ENCODE data around the gene GCKR. TPM values are rescaled to one million over a fixed set of nuclear protein-coding genes. Genes with fewer than 3 reads are reported as not detected.

GCKR gene
- total and polyA plus RNA-seq, 10 donors, result 0.33 to 6.7 (median 3.3) TPM

GRCh38 chr2:27493948-27494283, 2.7 kb upstream of the GCKR start:
- intact Hi-C loops (cut with DNase I; ENCODE audit: low total_unique reads), result no loop called here
- Histone ChIP-seq H3K4me1 (peaks cover 8 to 45% (median 29%) of the 10 kb centered on the region in 6 donors), H3K36me3 (peaks cover 0 to 5% (median 0%) of the 10 kb centered on the region in 6 donors), H3K27me3 (replicated peaks in 1 of 7) (peaks cover 0 to 53% (median 17%) of the 10 kb centered on the region in 7 donors), H3K9me3 (no peaks in the 10 kb centered on the region), H3K4me3 (peak overlapping the region in 1 of 8 donors; percentile 76), H3K27ac (peak overlapping the region in 3 of 8 donors; percentile 51 to 66 (median 60))
- TF ChIP-seq POLR2A (IDR thresholded peaks at IDR 0.05) (no peak), POLR2AphosphoS5 (IDR thresholded peaks at IDR 0.05) (no peak), CTCF (IDR thresholded peaks at IDR 0.05 in 8 of 11, conservative IDR thresholded peaks at IDR 0.05 in 3 of 11) (no peak)
- DNase-seq, result no peak
- WGBS, 5 donors, result 89 to 91% (median 90%) methylated on average over 10 to 13 of the region's 13 CpGs

- WGBS, 5 donors, result 26 to 43% (median 28%) methylated on average over 20 to 35 of the region's 35 CpGs
- peaks cover 0 to 53% (median 17%) of the 10 kb centered on the region in 7 donors for H3K27me3 ChIP-seq (replicated peaks in 1 of 7)
- H3K36me3 ChIP-seq, result peaks cover 0 to 5% (median 0%) of the 10 kb centered on the region in 6 donors
- peaks cover 3 to 40% (median 24%) of the 10 kb centered on the region in 6 donors for H3K4me1 ChIP-seq
- DNase-seq, result peak; percentile 77
- H3K27ac ChIP-seq, result peak overlapping the region in 6 of 8 donors; percentile 9 to 66 (median 50)
- intact Hi-C loops (cut with DNase I; ENCODE audit: low total_unique reads), result no loop called here
- H3K4me3 ChIP-seq, result peak overlapping the region; percentile 30 to 76 (median 48)
- no peaks in the 10 kb centered on the region for H3K9me3 ChIP-seq
- TF ChIP-seq POLR2A (IDR thresholded peaks at IDR 0.05) (no peak), POLR2AphosphoS5 (IDR thresholded peaks at IDR 0.05) (peak in 2 of 3 donors; percentile 27 to 46)
Observed at GRCh38 chr2:27494284-27494943, 2.2 kb upstream of the GCKR start.

GRCh38 chr2:27494944-27495554, 1.6 kb upstream of the GCKR start, which contains the start of gene FNDC4:
Gene FNDC4 (minus strand): TSS chr2:27495200. CDS start chr2:27494679, 521 bp downstream.
- H3K27me3 ChIP-seq (replicated peaks in 1 of 7), result peaks cover 0 to 53% (median 17%) of the 10 kb centered on the region in 7 donors
- H3K36me3 ChIP-seq, result peaks cover 0 to 5% (median 0%) of the 10 kb centered on the region in 6 donors
- TF ChIP-seq POLR2AphosphoS5 (IDR thresholded peaks at IDR 0.05) (peak in 1 of 3 donors; percentile 12), POLR2A (IDR thresholded peaks at IDR 0.05) (no peak), CTCF (IDR thresholded peaks at IDR 0.05 in 8 of 11, conservative IDR thresholded peaks at IDR 0.05 in 3 of 11) (no peak)
- peak within 1 kb of the TSS in 6 of 8 donors; percentile 9 to 66 (median 50) for H3K27ac ChIP-seq
- peaks cover 2 to 35% (median 20%) of the 10 kb centered on the region in 6 donors for H3K4me1 ChIP-seq
- DNase-seq, result peak; percentile 78
- peak within 1 kb of the TSS; percentile 30 to 76 (median 48) for H3K4me3 ChIP-seq
- intact Hi-C loops (cut with DNase I; ENCODE audit: low total_unique reads), result no loop called here
- 0 to 1% (median 0%) methylated on average over 25 to 70 of the region's 70 CpGs for WGBS, 5 donors
- no peaks in the 10 kb centered on the region for H3K9me3 ChIP-seq

- H3K4me1 ChIP-seq, result peaks cover 0 to 32% (median 18%) of the 10 kb centered on the region in 6 donors
- TF ChIP-seq CTCF (IDR thresholded peaks at IDR 0.05 in 8 of 11, conservative IDR thresholded peaks at IDR 0.05 in 3 of 11), result no peak
- TF ChIP-seq POLR2AphosphoS5 (IDR thresholded peaks at IDR 0.05), result no peak
- no peak for TF ChIP-seq POLR2A (IDR thresholded peaks at IDR 0.05)
- H3K9me3 ChIP-seq, result no peaks in the 10 kb centered on the region
- H3K4me3 ChIP-seq, result no peak overlapping the region
- H3K27me3 ChIP-seq (replicated peaks in 1 of 7), result peaks cover 0 to 53% (median 17%) of the 10 kb centered on the region in 7 donors
- H3K36me3 ChIP-seq, result peaks cover 0 to 5% (median 0%) of the 10 kb centered on the region in 6 donors
- WGBS, 5 donors, result 49 to 77% (median 68%) methylated on average over 4 of the region's 4 CpGs
- DNase-seq, result no peak
- intact Hi-C loops (cut with DNase I; ENCODE audit: low total_unique reads), result no loop called here
- H3K27ac ChIP-seq, result peak overlapping the region in 2 of 8 donors; percentile 10 to 50
Observed at GRCh38 chr2:27495840-27496356, 741 bp upstream of the GCKR start.
